Epidermal melanocyte (primary cell): Measurements from ENCODE around the gene STC2.

Experiments used
- DNase-seq: peaks from one replicate; pipeline ENCODE4 v3.0.0; 2011; ENCODE audit warnings: low spot score; ENCODE audit not compliant: insufficient read length

The STC2 gene

DNA sequence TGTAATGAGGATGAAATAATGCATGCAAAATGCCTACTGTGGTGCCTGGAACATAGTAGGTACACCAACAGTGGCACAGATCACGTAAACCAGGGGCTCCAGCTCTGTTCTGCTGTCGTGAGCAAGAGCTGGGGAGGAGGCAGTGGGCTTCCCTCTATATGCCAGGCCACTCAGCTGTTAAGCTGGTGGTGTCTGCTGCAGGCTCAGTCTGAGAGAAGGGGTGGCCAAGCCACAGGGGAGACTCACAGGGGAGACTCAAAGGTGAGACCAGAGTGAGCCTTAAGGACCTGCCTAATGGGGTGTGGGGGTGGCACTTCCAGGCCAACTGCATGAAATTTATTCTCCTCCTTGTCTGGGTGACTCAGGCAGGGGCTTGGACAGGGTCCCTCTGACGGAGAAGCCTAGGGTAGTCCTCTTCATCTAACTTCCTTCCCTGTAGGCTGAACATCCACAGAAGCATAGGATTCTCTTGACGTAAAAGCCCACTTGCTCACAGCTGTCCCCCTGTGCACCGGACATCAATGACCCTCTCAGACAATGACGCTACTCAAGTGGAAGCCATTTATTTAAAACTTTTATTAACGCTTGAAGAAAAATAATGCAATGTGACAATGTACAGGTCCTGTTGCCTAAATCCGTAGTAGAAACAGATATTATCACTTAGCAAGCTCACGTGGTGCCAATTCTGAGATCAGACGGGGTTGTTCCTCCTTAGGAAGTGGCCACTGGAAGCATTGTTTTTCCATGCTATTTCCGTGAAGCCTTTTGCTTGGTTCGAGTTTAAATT, 13.9 kb downstream of the STC2 start:
- no peak for DNase-seq

DNA sequence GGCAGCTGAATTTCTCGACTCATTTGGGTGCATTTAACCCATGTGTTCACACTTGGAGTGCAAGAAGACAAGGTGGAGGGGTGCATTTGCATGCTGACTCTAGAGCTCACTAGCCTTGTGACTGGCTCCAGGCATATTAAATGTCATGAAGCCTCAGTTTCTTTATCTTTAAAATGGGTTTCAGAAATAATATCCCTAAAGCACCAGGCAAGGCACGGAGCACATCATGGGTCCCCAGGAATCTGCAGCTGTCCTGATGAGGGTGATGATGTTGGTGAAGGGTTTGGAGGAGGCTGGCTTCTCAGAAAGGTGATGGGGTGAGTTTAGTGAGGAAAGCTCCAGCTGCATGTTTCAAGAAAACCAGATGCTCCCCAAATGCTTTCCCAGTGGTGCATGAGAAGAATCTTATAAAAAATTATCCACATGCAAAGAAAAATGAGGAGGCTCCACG, 14.8 kb downstream of the STC2 start:
- no peak for DNase-seq

DNA sequence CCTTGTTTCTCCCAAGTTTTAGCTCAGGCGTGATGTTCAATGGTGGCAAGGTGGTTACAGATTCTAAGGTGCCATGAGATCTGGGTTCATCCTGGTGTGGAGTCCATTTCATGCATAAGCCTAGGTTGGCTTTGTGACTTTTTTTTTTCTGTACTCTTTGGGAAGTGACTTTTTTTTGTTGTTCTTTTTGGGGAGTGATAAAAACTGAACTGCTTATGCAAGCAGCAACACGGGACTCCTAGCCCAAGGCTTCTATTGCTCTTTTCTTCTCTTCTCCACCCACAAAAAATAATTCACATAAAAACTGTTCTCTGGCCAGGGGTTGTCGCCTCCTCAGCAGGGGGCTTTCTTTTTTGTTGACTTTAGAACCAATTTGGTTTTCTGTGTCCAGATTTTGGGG, 15.4 kb downstream of the STC2 start:
- DNase-seq = no peak

DNA sequence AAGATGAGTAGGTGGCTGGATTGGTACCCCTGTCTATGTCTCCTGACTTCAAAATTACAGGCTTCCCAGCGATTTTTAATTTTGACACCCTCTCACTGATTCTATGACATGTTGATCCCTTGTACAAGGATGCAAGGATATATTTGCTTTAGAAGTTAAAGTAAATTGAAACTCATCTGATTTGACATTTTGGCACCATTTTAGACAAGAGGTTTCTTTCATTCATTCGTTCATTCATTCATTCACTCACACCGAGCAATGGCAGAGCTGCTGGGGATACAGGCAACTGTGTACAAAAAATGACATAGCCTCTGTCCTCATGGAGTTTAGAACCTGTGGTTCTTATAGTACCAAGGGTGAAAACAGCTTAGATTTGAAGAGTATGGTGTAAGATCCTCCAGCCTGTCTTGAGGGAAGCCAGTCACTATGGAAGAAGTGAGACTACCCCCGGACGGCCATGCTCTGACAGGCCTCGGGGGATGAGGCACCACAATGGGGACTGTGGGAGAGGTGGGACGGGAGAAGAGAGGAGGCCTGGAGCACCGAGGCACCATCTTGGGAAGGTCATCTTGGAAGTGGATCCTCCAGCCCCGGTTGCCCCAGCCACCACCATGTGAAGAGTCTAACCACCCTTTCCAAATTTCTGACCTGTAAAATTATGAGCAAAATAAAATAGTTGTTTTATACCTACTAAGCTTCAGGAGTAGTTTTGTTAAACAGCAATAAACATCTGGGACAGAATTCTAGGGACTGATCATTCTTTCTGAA, 16.2 kb downstream of the STC2 start:
- DNase-seq = no peak

DNA sequence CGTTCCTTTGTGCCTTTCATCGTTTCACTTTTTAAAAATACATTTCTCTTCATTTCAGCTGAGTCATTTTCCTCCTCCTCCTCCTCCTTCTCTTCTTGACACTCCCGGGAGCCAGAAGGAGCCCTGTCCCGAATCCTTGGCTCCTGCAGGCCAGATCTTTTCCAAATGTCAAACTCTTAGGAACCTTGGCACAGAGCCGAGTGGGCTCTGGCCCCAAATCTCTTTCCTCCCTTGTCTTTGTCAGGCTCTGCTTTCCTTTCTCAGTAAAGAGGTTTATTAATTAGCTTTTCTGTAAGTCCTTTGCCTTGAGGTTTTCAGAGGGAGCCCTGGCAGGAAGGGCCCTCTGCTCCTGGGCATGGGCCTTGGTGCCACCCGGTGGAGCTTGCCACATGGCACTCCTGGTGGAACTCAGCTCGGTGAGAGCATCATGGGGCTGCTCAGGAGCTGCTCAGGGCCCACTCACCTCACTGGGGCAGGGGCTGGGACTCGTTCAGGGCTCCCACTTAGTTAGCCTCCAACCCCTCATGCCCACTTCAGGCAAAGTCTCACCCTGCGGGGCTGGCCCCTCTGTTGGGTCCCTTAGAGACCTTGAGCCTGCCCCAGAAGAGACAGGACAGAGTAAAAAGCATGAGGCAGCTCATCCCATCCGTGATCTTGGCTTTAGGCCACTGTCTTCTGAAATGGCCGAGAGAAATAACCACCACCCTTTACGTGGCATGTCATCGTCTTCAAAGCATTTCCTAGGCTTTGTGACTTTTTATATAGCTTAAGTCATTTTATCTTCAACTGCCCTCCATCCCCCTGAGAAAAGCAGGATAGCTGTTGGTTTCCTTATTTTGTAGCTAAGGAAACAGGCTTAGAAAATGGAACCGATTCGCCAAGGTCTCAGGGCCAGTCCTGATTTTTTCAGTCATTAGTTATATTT, 17.1 kb downstream of the STC2 start:
- DNase-seq = no peak

DNA sequence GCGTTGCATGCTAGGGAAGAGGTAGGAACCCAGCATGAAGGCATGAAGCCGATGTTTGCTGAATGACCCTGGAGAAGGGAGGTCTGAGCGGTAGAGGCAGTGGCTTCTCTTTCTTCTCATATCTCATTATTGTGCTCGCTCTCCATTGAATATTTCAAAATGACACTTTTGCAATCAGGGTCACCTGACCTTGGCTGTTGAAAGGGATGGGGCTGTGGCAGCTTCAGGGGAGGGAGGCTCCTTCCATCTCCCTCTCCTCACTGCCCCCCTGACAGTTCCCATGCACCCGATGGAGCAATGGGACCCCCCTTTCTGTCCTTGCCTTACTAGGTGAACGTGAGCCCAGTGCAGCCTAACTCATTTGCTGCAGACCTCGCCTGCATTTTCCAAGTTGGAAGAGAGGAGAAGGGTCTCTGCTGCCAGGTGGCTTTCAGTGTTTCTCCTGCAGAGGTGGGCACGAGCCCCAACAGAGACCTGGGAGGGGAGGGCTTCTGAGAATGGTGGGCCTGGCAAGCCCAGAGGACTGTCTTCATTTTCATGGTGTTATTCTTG, 17.9 kb downstream of the STC2 start:
- DNase-seq = no peak

DNA sequence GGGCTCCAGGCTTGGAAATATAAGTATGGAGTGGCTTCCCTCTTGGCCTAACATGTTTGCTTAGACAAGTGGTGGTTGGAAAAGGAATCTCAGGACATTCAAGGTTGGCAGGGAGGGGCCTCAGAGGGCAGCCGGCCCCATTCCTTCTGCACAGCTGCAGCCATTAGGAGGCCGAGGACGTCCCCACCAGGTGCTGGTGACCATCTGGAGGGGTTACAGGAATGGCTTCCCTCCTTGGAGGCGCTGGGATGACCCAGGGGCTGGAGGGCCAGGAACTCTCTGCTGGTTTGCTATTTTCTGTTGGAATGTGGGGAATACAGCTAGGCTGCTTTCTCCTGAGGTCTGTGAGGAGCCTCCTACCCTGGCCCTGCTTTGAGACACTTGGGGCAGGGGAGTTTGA, 18.5 kb downstream of the STC2 start:
- DNase-seq = no peak

DNA sequence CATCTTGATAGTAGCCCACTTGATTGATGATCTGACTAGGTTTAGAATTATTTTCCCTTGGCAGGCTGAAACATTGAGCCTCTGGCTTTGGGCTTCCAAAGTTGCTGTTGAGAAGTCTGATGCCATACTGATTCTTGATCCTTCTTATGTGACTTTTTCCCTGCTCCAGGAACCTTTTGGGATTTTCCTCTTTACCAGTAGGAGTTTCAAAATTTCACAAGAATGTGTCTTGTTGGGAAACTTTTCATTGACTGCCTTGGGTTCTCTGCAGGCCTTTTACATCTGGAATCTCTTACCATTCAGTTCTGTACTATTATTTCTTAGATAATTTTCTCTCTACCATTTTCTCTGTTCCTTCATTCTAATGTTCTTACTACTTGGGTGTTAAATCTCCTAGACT, 20.0 kb downstream of the STC2 start:
- no peak for DNase-seq

DNA sequence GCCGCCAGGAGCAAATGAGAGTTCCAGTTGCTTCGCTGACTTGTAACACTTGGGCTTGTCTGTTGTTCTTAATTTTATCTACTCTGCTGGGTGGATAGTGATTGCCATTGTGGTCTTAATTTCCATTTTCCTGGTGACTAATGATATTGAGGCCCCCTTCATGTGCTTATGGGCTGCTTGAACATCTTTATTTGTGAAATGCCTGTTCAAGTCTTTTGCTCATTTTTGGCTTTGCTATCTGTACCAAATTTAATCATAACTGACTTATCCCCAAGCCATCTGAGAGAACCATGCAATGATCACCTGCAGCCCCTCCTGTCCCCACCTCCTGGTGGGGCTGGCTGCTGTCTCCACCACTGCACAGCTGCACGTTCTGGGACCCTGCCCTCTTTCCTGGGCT, 20.5 kb downstream of the STC2 start:
- no peak for DNase-seq

DNA sequence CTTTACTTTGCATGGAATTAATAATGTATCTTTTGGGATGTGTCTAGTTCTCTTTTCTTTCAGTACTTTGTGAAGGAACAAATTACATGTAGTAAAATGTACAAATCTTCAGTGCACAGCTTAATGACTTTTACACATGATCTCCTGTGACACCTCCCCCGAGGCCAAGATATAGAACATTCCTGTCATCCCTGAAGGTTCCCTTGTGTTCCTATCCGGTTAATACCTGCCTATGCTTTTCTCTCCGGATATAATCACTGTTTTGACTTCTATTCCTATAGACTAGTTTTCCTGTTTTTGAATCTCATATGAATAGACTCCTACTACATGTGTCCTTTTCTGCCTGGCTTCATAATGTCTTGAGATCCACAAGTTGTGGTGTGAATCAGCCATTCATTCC, 21.5 kb downstream of the STC2 start:
- DNase-seq = no peak

DNA sequence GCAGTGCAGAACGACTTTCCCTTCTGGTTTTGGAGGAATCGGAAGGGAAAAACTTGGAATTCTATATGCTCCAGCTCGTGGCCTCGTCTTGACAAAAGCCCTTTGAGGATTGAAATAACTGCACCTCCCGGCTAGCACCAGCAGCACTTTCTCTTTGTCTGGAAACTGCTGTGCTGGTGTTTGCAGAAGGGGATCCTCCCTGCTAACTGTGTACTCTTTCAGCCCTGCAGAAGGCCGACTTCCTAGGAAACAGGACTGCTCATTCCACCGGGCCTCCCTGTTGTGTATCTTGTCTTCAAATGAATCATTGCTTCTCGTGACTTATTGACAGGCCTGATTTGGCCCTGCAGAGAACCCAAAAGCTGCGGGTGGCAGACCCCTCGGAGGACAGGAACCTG, 23.6 kb downstream of the STC2 start:
- no peak for DNase-seq

DNA sequence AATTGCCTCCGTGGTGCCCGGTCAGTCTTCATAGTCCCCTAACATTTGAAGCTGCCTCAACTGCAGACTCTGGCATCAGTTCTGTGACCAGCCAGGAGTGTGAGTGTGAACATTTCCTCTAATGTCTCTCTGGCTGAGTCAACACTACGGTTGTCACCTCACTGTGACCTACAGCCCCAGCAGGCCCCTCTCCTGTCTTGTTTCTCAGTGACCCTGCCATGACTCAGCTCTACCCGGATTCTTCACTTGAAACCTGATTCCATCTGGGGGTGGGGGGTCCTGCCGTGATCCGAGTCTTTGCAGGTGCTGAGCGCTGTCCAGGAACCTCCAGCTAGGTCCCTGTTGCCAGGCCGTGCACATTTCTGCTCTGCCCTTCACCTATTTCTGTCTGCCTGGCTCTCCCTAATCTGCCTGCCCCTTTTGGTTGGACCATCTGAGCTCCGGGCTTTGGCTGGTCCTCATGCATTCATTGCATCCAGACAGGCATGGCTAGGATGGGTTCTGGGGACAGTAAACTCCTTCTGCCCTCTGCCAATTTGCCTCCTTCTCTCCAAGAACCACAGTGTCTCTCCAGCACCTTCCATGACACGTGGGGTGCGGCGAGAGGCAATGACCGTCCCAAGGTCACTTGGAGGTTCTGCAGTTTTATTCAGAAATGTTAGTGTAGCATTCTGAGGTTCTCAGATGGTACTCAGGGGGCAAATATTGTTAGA, 24.2 kb downstream of the STC2 start:
- DNase-seq = no peak

DNA sequence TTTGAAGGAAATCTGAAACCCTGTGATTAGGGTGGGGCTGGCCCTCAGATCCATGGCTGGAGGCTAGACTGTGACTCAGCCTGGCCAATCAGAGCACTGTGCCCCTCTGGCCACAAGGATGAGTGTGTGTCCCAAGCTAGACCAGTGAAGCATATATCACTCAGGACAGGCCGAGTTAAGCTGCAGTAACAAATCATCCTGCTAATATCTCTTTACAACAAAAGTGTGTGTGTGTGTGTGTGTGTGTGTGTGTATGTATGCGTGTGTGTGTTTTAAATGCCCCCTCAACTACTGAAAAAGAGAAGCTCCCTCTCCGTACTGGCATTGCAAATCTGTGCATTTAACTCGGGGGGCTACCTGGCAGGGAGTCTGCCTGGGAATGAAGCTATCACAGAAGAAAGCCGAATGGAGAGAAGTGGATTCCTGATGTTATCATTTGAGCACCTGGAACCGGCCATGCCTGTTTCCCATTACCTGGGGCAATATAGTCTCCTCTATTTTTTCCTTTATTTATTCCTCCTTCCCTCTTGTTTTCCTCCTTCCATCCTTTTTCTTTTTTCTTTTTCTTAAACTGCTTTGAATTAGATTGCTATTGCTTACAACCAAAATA, 25.6 kb downstream of the STC2 start:
- DNase-seq = no peak

DNA sequence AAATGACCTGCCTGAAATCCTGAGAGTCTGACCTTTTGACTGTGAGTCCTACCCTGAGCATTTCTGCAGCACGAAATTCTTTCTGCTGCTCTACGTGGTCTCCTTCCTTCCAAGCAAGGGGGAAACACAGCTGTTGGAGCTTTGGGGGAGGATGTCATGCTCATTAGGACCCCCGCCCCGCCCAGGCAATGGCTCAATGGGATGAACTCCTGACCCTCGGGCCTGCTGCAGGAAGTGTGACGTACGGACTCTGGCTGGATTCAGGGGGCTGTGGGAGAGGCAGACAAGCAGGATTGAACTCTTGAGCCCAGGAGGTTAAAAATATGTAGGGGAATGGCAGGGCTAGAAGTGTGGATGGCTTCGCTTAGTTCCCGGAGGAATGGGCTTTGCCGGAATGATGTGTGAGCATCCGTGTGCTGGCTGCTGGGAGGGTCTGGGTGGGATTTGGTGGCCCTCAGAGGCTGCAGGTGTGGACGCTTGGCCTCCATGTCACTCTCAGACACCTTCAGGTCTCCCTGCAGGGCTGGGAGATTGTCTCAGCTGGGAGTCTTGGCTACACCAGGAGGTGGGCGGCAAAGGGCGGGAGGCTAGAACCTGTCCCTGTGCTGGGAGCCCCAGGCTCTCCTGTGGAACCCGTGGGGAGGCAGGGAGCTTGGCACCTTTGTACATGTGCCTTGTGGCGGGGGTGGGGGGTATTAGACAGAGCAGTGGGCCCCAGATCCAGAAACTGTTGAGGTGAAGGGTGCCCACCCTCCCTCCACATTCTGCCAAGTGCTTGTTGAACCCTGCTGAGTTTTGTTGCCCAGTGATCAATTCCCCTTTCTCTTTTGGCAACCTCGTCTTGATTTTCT, 26.3 kb downstream of the STC2 start:
- no peak for DNase-seq

DNA sequence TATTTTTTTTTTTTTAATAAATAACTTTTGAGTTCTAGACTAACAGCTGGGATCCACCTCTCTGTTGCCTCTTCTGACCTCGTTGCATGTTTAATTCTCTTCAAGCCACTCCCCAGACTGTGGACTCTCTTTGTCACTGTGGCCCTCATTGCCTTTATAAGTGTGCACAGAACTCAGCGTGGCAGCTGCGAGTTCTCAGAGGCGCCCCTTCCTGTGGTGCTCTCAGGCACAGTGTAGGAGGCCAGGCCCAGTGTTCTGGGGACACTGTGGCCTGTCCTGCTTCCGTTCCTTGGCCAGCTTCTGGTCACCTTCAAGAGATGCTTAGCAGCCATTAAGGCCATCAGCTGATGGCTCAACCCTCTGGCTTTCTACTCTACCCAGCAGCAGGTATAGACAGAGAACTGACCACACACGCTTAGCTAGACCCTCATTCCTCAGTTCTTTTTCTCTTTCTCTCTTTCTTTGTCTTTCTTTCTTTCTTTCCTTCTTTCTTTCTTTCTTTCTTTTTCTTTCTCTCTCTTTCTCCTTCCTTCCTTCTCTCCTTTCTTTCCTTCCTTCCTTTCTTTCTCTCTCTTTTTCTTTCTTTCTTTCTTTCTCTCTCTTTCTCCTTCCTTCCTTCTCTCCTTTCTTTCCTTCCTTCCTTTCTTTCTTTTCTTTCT, 27.7 kb downstream of the STC2 start:
- DNase-seq = no peak

DNA sequence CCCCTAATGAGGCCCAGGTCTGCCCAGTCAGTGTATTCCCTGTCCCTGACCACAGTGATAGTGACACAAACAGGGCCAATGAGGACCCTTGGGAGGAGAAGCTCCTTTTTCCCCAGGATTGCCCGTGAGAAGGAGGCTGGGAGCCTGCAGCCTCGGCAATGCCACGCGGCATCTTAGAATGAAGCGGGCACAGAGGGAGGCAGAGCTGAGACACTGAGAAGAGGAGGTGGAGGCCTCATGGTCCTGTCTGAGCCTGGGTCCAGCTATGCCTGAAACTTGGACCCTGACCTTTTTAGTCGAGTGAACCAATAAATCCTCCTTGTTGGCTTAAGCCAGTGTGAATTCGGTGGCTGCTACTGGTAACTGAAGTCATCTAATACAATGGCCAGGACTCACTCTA, 28.4 kb downstream of the STC2 start:
- DNase-seq = no peak

DNA sequence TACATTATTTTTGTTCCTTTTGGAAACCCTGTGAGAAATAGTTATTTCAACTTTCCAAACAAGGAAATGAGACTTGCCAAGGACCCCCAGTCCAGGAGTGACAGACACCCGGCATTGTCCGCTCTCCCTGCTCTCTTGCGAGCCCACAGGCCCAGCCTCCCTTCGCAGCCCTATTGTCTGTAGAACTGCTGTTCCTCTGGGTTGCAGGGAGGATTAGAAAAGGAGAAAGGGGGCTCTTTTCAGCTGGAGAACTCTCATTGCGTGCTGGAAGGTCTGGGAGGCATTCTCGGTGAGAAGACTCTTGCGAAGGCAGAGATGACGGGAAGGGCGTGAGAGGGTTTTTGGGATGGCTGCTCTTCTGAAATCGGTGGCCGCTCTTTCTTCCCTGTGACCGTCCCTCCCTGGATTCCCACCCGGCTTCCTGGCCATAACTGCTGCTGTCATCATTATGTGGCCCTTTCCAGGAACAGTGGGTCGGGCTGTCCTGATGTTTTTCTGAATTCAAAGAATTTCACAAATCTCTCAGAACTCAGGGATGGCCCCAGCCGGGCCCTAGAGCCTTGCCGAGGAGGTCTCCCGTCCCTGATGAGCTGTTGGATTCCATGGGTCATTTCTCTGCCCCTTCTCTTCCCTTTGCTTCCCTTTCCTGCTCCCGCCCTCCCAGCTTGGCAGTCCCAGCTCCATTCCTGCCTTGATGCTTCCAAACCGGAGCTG, 29.8 kb downstream of the STC2 start:
- DNase-seq = no peak

DNA sequence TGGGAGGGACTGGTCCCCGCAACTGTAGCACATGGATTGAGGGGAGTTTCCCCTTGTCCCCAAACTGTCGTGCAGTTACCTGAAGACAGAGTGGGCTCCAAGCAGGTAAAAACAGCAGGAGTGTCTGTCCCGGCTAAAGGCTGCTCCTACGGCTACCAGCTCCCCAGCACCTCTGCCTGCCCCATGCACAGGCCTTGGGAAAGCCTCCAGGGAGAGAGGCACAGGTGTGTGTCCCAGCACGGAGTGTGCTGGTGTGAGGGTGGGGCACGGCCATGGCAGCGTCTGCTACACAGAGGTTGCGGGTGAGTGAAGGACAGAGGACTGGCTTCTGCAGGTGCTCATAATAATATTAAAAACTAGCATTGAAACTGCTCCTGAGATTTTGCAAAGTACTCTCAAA, 30.4 kb downstream of the STC2 start:
- DNase-seq = no peak
